Stimulated activated CD4-positive, alpha-beta T cell treated with anti-CD3 and anti-CD28 coated beads, Interleukin-15, amount 100 ng/mL, for 48 hours (primary cell): ENCODE results near the gene CDRT4.

Source experiments
- DNase-seq, 2 donors: peaks; one replicate each; pipeline ENCODE4 v3.0.0-alpha.2; 2020; ENCODE audit warnings: low read depth in 2 of 2

CDRT4 gene

DNA sequence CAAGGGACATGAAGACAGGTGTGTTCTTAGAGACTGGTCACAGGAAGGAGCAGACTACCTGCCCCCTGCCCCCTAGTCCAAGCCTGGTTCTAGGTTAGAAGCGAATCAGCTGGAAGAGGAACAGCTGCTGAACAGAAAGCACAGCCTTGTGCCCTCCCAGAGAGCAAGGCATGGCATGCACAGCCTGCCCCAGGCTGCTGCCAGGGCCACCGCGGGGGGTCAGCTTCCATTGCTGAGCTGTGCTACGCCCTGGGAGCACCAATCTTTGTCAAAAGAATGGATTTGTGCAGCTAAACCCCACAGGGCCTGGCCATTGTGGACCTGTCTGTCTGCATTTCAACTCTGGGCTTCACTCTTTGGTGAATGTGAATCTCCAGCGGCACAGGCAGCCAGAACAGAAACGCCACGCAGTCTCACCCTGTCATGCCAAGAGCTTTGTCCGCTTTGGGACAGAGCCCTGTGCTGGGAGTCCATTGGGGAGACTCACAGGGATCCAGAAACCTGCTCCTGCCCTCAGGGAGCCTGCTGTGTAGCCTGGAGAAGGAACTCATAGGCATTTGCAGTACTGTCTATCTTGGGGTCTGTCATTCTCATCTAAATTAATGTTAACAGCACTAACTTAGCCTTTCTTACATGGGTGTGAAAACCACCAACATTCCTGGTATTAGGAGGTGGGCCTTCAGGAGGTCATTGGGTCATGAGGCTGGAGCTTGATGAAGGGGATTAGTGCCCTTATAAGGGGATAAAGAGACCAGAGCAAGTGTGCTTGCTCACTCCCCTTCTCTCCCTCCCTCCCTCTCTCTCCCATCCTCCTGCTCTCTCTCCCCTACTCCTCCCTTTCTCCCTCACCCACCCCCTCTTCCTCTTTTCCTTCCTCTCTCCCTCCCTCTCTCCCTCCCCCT is 25.6 kb upstream of the CDRT4 start:
- no peak for DNase-seq

DNA sequence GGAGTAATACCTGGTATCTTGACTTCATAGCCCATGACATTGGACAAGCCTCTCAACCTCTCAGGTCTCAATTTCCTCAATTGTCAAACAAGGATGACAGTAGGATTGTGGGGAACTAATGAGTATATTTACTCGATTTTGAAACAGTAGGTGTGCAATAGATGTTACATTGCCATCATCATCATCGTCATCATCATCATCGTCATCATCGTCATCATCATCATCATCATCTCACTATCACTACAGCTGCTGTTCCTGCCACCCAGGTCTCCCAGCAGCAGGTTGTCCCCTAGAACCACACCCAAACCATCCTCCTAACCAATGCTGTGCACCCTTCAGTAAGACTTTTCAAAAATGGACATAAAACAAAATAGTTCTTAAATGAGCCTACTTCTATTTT is 24.8 kb upstream of the CDRT4 start:
- no peak for DNase-seq

DNA sequence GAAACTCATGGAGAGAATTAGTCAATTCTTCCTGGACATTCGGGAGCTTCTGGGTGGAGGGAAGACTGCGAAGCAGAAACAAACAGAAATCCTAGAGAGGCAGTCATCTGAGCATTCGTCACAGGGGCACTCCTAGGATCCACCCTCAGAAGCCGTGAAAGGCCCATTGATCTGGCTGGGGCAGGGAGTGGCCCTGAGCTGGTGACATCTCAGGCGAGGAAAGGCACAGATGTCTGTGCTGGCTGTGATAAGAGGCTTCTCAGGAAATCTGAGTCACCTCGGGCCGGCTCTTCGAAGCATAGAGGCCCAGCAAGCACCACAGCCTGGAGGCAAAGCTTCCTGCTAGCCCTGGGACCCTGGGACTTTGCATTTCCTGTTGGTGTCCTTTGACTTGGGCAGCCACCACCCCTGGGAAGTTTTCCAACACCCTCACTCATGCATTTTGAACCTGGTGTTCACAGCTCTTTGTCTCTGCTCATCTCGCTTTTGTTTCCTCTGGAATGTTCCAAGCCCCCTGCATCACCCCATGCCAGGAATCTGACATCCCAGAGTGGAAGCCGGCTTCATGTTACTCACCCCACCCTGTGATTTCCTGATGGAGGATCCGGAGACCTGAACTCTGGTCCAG is 23.3 kb upstream of the CDRT4 start:
- DNase-seq: peak; percentile 16 to 44

DNA sequence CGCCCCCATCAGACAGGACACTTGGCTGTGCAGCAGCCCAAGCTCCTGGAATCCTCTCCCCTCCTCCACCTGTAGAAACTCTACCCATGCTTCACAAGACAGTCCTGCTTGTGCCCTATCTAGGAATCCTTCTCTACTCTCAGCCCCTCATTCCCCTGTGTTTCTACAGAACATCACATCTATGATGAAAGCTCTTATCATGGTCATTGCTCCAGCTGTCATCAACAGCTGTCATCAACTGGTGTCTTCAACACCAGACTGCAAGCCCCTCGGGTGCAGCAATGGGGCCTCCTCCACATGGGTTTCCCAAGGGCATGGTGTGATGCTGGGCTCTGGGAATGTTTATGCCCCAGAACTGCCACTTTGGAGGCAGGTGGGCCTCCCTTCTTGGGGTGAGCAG is 21.1 kb upstream of the CDRT4 start:
- DNase-seq: no peak

DNA sequence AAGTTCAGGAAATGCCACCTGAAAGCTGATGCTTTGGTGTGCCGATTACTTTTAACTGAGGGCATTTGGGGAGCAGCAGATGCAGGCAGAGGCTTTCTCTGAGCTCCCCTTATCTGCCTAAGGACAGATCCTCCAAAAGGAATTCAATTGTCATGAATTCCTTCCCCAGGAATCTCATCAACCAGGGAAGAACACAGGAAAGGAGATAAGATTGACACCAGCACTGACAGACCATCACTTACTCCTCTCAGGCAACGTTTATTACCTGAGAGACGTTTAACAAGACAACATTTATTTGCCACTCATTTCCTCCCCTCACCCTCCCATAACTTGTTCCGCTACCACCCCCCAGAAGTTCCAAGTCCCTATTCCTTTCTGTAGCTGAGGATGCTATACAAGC is 17.6 kb upstream of the CDRT4 start:
- DNase-seq: no peak

DNA sequence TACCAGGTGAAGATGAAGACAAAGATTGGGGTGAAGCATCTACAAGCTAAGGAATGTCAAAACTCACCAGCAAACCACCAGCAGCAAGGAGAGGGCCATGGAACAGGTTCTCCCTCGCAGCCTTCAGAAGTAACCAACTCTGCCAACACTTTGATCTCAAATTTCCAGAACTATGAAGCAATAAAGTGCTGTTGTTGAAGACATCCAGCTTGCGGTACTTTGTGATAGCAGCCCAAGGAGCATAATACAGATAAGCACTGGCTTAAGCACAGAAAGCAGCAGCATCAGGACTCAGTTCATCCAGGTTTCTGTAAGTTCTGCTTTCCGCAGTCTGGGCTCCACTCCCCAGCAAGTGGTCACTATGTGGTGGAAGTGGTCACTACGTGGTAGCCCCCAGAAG is 16.0 kb upstream of the CDRT4 start:
- DNase-seq: no peak

DNA sequence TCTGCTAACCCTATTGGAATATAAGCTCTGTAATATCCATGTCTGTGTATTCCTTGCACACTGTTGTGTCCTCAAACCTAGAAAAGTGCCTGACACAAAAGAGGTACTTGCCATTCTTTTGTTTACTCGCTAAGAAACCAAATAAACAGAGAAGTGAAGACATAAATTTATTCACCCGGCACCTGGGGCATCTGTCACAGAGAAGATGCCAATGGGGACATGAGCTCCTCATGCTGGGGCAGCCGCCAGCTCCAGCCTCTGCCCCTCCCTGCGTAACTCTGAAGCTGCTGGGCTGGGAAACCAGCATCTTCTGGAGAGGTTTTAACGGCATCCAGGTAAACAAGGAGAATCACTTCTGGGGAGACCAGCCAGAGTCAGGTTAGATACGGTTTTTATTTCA is 15.1 kb upstream of the CDRT4 start:
- no peak for DNase-seq

DNA sequence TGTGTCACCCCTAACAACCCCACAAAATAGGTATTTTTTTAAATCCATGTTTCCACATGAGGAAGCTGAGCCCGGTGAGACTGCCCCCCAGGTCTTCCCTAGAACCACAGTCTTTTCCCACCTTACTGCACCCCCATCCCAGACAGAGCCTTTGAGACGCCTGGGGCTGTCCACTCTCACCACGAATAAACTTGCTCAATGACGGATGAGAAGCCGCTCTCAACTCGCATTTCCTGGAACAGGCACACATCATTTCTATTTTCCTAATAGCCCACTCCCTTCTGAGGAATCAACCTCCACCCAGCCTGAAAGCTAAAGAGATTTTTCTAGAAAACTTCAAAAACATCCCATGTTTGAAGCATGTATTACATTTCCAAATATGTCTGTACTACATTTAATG is 14.1 kb upstream of the CDRT4 start:
- no peak for DNase-seq

DNA sequence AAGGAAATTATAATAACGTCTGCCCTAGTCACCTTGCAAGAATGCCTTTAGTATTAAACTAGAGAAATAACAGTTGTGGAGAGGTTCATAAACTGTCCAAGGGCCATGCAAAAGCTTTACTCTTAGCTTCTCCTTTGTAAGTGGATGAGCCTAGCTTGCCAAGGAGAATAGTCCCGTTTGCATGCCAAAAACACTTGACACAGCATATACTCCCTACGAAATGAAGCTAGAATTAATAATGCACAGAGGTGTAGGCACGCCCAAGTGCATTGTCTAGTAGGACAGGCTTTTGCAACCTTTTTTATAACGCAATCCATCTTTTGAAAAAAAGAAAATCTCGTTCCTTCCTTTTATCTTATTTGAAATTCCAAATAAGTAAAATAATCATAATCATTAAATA is 12.8 kb upstream of the CDRT4 start:
- DNase-seq: no peak

DNA sequence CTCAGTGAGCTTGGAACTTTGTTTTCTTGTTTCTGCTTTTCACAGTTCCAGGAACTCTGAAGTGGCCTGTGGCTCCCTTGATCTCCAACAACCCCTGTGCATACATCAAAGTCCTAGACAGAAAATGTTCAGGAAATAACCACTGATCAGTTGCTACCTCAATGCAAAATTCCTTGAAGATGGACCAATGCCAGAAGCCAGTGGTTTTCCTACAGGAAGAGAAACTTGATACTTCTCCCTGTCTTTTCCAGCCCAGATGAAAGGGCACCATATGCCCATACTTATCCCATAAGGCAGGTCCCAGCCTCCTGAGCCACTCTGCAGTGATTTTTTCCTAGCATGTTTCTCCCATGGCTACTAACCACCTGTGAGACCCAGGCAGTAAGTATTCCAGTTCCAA is 12.3 kb upstream of the CDRT4 start:
- DNase-seq: no peak

DNA sequence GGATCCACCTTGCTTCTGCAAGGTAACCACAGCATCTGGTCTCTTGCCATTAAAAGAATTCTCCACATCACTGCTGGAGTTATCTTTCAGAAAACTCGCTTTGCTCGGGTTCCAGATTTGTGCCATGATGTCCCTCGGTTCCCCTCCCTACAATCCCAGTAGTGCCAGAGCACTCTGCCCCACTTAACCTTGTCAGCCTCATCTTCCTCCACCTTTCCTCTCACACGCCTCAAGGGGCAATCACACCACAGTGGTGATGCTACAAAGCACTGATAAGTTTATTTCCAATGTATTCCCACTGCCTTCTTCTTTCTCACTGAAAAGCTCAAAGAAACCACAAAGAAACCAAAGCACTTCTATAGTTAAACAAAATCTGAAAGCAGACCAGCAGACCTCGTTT is 11.4 kb upstream of the CDRT4 start:
- no peak for DNase-seq

DNA sequence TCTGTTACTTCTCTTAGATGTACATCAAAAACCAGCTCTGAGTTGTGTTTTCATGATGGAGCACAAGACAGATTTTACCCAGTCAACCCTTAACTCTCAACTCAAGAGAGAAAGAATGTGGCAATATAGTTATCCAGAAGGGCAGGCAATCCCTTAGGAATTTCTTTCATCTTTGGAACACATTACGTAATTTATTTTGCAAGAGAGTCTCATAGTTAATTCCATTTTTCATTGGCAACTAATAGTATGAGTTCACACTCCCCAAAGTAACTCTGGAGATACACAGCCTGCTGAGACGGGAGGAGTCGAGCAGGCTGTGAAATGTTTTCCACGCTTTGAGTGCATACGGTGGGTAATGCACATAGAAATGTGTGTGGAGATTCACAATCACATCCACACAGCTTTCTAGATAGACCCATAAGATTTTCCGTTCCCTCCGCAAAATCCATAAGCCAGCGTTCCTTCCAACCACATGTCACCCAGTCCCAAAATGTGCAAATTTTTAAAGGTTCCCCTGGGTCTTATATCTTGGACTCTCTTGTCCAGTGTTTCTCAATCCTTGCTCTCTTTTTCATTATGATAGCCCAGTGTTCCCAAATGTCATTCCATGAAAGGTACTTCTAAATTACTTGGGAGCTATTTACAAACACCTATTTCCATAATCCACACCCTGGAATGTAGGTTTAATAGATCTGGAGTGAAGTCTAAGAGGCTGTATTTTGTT is 8.4 kb upstream of the CDRT4 start:
- no peak for DNase-seq

DNA sequence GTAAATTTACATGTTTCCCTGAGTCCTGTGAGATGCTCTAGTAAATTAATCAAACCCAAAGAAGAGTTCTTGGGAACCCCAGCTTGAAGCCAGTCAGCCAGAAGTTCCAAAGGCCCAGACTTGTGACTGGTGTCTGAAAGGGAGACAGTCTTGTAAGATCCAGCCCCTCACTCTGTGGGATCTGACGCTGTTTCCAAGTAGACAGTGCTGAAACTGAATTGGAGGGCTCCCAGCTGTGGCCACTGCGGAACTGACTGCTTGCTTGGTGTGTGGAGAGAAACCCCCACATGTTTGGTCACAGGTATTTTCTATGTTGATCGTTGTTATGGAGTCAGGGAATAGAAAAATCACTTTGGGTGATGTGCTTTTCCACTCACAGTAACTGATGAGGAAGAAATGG is 5.5 kb upstream of the CDRT4 start:
- DNase-seq: no peak

DNA sequence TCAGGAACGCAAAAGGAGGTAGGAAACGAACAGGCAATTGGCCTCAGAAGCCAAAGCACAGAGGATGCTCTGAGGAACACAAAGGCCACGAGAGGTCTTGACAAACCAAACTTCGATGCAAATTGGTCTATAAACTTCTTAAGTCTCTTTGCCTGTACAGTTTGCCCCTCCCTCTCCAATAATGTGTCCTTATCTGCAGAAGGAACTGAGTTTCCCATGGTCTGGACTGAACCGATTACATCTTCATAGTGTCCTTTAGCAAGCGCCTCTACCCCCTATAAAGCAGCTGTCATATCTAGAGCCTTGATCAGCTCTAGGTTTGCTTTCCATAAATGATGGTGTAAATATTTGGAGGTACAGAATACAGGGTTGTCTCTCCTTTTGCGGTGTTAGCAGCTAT is 3.1 kb upstream of the CDRT4 start:
- DNase-seq: no peak

DNA sequence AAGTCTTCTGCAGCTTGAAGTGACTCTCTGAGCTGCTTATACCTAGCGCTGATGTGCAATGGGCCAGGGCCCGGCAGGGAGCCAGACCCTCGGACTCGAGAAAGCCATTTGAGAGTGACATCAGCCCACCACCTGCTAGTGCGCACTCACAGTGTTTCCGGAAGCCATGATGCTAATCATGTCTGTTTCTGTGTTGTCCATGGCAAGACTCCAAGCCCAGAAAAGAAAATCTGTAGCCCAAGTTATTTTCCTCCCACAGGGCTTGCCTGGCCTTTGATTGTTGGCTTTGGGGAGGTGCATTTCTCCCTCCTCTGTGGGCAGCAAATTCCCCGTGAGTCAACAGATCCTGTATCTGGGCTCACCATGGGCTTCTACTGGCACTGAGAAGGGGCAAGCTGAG is 1.8 kb upstream of the CDRT4 start:
- no peak for DNase-seq

DNA sequence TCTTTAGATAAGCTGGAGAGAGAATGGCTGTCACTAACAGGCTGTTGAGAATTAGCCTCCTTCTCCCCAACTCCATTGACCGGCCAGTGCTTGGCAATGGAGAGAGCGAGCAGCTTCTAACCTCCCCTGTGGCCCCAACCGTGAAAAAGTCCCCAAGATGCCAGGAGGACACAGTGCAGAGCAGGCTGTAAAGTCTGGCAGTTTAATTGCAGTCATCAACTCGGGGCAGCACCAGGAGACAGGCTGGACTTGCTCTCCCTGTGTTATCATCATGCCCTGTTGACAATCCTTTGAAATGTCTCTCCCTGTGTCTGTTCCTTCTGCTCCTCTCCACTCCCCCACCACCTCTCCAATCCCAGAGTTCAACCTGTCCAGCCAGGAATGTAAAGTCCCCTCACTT is 705 bp upstream of the CDRT4 start:
- no peak for DNase-seq

DNA sequence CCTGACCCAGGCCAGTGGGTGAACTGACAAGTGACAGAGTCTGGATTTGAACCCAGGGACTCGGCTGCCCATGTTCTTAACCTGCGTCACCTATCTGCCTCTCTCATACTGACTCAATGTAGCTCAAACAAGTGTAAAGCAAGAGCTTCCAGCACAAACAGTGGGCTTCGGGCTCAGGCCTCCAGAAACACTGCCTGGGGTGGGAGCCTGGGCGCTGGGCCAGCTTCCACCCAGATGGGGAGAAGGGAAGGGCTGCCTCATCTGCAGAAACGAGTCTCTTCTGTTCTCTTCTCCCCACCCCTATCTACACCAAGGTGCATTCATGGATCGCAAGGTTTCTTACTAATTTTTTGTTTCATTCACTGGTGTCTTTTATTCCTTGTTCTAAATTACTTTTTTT is 1.3 kb downstream of the CDRT4 start:
- DNase-seq: no peak

DNA sequence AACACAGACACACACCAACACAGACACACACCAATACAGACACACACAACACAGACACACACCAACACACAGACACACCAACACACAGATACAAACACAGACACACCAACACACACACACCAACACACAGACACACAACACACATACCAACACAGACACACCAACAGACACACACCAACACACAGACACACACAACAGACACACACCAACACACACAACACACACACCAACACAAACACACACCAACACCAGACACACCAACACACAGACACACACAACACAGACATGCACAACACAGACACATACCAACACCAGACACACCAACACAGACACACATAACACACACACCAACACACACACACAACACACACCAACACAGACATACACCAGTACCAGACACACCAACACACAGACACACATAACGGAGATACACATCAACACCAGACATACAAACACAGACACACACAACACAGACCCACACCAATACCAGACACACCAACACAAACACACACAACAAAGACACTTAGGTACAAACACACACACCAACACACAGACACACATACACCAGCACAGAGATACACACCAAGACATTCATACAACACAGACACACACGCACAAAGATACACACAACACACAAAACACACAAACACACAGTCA is 2.2 kb downstream of the CDRT4 start:
- no peak for DNase-seq

DNA sequence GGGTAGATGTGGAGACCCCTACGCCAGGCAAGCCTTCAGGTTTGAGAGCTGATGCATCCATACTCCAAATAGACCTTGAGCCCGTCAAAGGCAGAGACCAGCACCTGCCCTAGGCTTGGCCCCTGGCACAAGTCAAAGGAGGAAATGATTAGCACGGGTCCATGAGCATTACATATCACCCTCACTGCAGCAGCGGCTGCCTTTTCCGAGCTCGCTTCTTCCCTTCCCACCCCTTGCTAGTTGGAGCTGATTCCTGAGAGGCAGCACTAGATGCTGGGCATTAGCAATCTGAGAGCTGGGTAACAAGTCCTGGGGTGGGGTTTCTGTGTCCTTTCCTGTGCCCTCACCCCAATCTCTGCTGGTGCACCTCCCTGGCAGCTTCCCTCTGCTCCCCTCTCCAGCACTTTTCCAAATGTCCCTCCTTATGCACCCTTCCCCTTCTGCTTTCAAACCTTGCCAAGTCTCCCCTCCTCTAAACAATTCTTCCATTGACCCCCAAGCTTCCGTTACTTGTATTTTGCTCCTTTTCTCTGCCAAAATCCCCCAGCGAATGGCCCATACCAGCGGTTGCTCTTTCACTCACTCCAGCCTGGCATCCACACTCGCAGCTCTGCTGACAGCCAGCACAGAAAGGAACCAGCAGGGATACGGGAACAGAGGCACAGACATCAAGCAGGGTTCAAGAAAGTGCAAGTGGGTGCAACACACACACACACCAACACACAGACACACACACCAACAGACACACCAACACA is 3.0 kb downstream of the CDRT4 start:
- no peak for DNase-seq

DNA sequence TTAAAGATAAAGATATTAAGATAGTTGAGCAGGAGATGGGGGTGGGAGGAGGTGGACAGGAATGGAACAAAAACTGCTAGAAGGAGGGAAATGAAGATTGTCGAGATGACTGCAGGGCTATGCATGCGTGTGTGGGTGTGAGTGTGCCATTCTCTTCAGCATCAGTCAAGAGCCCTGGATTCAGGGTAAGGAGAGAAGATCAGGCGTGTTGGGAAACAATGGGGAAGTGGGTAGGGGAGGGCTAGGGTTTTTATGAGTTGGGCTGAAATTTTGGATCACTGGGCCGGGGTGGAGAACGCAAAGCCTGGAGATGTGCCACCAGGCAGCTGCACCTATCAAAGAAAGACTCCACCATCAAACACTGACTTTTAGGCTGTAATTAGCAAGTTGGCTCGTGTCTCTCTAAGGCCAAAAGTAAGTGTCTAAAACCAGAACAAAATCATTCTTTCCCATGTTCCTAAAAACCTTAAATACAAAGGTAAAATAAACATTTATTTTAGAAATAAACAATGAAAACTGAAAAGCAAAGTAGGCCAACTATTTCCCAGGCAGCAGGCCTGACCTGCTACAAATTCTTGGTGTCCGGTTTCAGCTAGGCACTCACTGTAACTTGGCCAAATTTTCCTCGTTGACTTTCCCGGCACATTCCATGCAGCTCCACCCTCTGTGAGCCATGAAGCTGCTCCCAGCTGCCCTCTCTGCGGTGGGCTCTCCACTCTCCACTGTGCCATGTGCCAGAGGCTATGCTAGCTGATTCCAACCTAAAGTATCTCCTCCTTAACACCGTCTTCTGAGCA is 4.2 kb downstream of the CDRT4 start:
- no peak for DNase-seq

DNA sequence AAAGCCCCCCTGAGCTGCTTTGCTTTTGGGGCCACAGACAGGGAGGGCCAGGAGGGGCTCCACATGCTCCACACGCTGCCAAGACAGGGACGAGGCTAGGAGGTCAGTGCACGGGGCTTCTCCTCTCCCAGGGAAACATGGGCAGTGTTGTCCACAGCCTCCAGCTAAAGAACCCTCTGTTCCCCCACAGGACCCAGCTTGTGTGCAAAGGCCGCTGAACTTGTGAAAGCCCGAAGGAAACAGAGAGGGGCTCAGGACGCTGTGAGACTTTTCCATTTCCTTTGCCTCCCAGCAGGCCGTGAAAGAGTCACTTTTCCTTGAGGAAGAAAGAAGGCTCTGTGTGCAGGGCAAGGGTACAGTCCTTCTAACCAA is 9.7 kb downstream of the CDRT4 start:
- no peak for DNase-seq
